Measurements from ENCODE around the gene ZC3H7B.
A peak's percentile ranks its signal among the peaks of the same experiment; 100 is the strongest.
"Not testable (repeated sequence)": the region's sequence is repeated elsewhere in the genome, so short reads cannot be mapped to it uniquely, and the experiment has no call there.

The ZC3H7B gene

GRCh38 chr22:41387341-41387740, 86.0 kb downstream of the ZC3H7B start:
- DNase-seq: no peak

DNA sequence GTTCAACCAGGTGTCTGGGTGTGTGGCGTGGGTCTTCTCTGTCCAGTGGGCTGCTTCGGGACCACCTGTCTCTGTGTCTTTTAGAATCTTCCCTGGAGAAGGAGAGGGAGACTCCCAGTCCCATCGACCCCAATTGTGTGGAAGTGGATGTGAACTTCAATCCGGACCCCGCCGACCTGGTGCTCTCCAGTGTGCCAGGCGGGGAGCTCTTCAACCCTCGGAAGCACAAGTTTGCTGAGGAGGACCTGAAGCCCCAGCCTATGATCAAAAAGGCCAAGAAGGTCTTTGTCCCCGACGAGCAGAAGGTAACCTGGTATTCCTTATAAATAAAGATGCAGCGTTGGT, 92.7 kb downstream of the ZC3H7B start:
- DNase-seq: no peak

GRCh38 chr22:41395531-41396240, 94.4 kb downstream of the ZC3H7B start:
- no peak for DNase-seq

DNA sequence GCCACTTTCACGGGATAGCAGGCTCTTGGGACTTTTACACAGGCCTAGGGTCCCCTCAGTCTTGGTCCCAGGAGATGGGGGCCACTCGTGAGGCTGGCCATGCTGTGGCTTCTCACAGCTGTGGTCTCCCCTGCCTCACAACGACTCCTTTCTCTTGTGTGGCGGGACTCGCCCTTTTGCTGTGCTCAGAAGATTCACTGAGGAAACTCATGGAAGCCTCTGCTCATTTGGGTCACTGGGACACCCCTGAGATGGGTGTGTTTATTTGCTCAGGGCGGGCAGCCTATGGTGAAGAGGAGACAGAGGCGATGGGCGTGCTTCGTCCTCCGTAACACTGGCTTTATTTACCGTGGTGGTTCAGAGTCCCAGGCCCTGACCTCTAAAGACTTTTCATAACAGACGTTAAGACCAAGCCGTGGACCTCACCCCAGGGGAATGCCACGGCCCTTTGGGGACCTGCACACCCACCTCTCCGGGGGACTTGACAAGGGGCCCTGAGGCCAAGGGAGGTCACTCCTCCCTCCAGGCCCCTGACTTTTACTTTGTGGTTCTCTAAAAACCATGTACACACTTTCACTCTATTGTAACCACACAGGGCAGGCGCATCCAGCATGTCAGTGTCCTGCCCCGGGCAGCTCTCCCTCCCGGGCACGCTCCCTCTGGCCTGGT, 96.0 kb downstream of the ZC3H7B start:
- no peak for DNase-seq

GRCh38 chr22:41398921-41399320, 97.6 kb downstream of the ZC3H7B start:
- DNase-seq: no peak

GRCh38 chr22:41401781-41402648, 100.7 kb downstream of the ZC3H7B start:
- peak; percentile 74 for DNase-seq

- not testable (repeated sequence) for DNase-seq
These were observed 101.5 kb downstream of the ZC3H7B start for GRCh38 chr22:41402851-41403250.

GRCh38 chr22:41403532-41404318, 102.4 kb downstream of the ZC3H7B start:
- peak; percentile 91 for DNase-seq

DNA sequence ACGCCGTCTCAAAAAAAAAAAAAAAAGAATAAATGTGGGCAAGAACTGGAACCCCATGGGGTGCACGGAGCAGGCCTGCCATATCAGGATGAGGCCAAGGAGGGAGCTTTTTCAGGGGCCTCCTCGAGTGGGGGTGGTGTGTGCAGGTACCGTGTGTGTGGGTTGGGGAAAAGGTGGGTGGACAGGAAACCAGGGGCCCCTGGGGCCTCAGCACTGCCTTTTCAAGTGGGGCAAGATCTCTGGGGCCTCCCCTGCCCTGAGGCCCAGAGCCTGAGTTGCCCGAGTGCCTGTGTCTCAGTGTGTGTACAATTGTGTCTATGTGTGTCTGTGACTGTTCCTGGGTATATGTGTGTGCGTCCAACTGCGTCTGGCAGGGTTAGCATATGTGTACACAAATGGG, 104.3 kb downstream of the ZC3H7B start:
- DNase-seq: no peak

- no peak for DNase-seq
These were observed 105.1 kb downstream of the ZC3H7B start for GRCh38 chr22:41406410-41406809.

- DNase-seq: no peak
These were observed 106.1 kb downstream of the ZC3H7B start for GRCh38 chr22:41407433-41407832.

DNA sequence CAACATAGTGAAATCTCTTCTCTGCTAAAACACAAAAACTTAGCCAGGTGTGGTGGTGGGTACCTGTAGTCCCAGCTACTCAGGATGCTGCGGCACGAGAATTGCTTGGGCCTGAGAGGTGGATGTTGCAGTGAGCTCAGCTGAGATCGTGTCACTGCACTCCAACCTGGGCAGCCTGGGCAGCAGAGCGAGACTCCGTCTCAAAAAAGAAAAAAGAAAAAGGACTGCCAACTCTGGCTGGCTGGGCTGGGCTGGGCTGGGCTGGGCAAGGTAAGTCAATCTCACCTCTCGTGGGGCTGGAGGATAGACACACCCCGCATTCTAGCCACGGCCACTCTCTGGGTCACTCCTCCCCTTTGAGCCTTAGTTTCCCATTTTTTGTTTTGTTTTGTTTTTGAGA, 107.3 kb downstream of the ZC3H7B start:
- no peak for DNase-seq
